GM12878 (cell line): ENCODE results near the gene LAMC3.

Source experiments
- CEBPB ChIP-seq, 2 experiments: fragments of 150-350 bp in 1 of 2; IDR thresholded peaks; 2 replicates each; pipeline ENCODE4 v1.6.1; 2012 to 2014; ENCODE audit warnings: low read depth in 2 of 2, low read length in 2 of 2, borderline replicate concordance in 1 of 2, inconsistent platforms in 1 of 2
- CHD2 ChIP-seq: IDR thresholded peaks from 2 replicates; pipeline ENCODE4 v1.6.1; 2011; ENCODE audit warnings: low read depth, low read length, improper control_type of control experiment, borderline replicate concordance
- EGR1 ChIP-seq, 2 experiments: IDR thresholded peaks; 1 replicate in 1 of 2; 2 replicates in 1 of 2; pipeline ENCODE4 v1.6.1; 2011 to 2012; ENCODE audit warnings: low read depth in 2 of 2, low read length in 2 of 2, borderline replicate concordance in 1 of 2, mild to moderate bottlenecking in 1 of 2, moderate library complexity in 1 of 2
- FOS ChIP-seq: IDR thresholded peaks from 3 replicates; pipeline ENCODE4 v1.6.1; 2011; ENCODE audit warnings: borderline replicate concordance; ENCODE audit not compliant: insufficient read length; ENCODE audit errors: extremely low read depth
- NFYA ChIP-seq: IDR thresholded peaks from 2 replicates; pipeline ENCODE4 v1.6.1; 2011; ENCODE audit warnings: low read depth, mild to moderate bottlenecking, low read length, improper control_type of control experiment, borderline replicate concordance
- POLR2A ChIP-seq: IDR thresholded peaks from 2 replicates; pipeline ENCODE4 v1.6.1; 2011; ENCODE audit warnings: low read depth, mild to moderate bottlenecking, low read length
- POLR2AphosphoS2 ChIP-seq: IDR thresholded peaks from 2 replicates; pipeline ENCODE4 v1.6.1; 2011; ENCODE audit warnings: low read depth, mild to moderate bottlenecking, low read length, improper control_type of control experiment, moderate library complexity
- TCF12 ChIP-seq: IDR thresholded peaks from 2 replicates; pipeline ENCODE4 v1.6.1; 2011; ENCODE audit warnings: low read depth, mild to moderate bottlenecking, low read length

DNA sequence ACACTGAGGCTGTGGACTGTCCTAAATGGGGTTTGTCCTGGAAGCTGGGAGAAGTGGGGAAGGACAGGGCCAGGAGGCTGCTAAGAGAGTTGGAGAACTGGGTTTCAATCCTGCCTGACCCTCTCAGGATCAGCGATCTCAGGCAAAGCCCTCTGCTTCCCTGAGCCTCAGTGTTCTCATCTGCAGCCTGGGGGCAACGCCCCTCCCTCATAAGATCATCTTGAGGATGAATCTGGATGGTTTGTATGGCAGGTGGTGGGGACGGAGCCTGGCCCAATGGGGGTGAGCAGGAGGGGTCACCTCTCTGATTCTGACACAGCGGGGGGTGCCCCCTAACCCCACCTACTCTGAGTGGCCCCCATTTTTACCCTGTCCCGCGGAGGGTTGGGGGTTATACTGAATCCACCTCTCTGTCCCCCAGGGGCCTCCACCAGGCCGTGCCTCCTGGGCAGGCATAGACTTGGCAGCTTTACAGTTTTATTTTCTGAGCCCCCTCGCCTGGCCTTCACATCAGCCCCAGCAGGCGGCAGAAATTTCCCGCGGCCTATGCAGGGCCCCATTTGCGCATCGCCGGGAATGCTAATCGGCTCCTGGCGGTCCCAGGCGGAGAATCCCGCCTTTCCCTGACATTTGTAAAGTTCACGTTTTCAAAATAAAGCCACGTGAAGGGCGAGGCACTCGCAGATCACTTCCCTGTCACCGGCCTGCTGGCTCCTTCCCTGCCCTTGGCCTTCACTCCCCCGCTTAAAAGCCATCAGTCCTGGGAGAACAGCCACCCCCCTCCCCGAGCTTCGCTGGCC lies 17.8 kb upstream of the LAMC3 start:
- no peak for TF ChIP-seq EGR1 (IDR thresholded peaks at IDR 0.05; ENCODE audit: borderline replicate concordance in 1 of 2, low read depth in 2 of 2, low read length in 2 of 2)
- TF ChIP-seq CHD2 = no peak
- no peak for TF ChIP-seq FOS
- no peak for TF ChIP-seq TCF12
- TF ChIP-seq POLR2A = no peak
- TF ChIP-seq NFYA = no peak
- TF ChIP-seq POLR2AphosphoS2 = no peak
- TF ChIP-seq CEBPB (IDR thresholded peaks at IDR 0.05; ENCODE audit: borderline replicate concordance in 1 of 2, low read depth in 2 of 2, low read length in 2 of 2) = no peak
